OCI-LY1 (cell line): ENCODE data around the gene FGF11.

Source experiments
- H2AFZ ChIP-seq: fragments of 200-600 bp; sonication (generic), shearing (Covaris generic); 2 replicates; pipeline ENCODE4 v1.6.0; 2014; ENCODE audit warnings: antibody characterized with exemption, mild to moderate bottlenecking, low read length
- H3F3A ChIP-seq: fragments of 200-600 bp; sonication (generic), shearing (Covaris generic); 2 replicates; pipeline ENCODE4 v1.6.0; 2014; ENCODE audit warnings: mild to moderate bottlenecking, antibody characterized with exemption, low read length, moderate library complexity; ENCODE audit not compliant: insufficient read depth
- H3K27ac ChIP-seq: fragments of 200-600 bp; sonication (generic); 2 replicates; pipeline ENCODE4 v1.5.1; 2014; ENCODE audit warnings: low read length, mixed run types, mild to moderate bottlenecking, low read depth; ENCODE audit not compliant: poor library complexity, severe bottlenecking
- H3K27me3 ChIP-seq: fragments of 200-600 bp; sonication (generic); 2 replicates; pipeline ENCODE4 v1.6.0; 2014; ENCODE audit warnings: antibody characterized with exemption, mild to moderate bottlenecking, low read length, moderate library complexity; ENCODE audit not compliant: insufficient read depth
- H3K36me3 ChIP-seq: fragments of 200-600 bp; sonication (generic); 2 replicates; pipeline ENCODE4 v1.6.1; 2014; ENCODE audit warnings: mild to moderate bottlenecking, antibody characterized with exemption, low read length, moderate library complexity, mixed read lengths; ENCODE audit not compliant: insufficient read depth
- H3K4me1 ChIP-seq: fragments of 200-600 bp; sonication (generic); 2 replicates; pipeline ENCODE4 v1.5.1; 2014; ENCODE audit warnings: mild to moderate bottlenecking, low read length, moderate library complexity; ENCODE audit not compliant: insufficient read depth, severe bottlenecking
- H3K4me2 ChIP-seq: fragments of 200-600 bp; sonication (generic), shearing (Covaris generic); 2 replicates; pipeline ENCODE4 v1.6.1; 2014; ENCODE audit warnings: low read length
- H3K4me3 ChIP-seq: fragments of 200-600 bp; sonication (generic); 2 replicates; pipeline ENCODE4 v1.5.1; 2014; ENCODE audit warnings: low read length, low read depth, mild to moderate bottlenecking, mixed read lengths; ENCODE audit not compliant: poor library complexity, severe bottlenecking
- H3K79me2 ChIP-seq: fragments of 200-600 bp; shearing (Covaris generic); 2 replicates; pipeline ENCODE4 v1.6.1; 2016; ENCODE audit warnings: mixed run types, low read length, mixed read lengths; ENCODE audit not compliant: insufficient read depth
- H3K9ac ChIP-seq: fragments of 200-600 bp; sonication (generic), shearing (Covaris generic); 2 replicates; pipeline ENCODE4 v1.6.1; 2014; ENCODE audit warnings: mild to moderate bottlenecking, low read length, mixed read lengths
- H3K9me2 ChIP-seq: fragments of 200-600 bp; sonication (generic), shearing (Covaris generic); 2 replicates; pipeline ENCODE4 v1.6.1; 2014; ENCODE audit warnings: low read depth, mild to moderate bottlenecking, low read length, mixed read lengths
- H3K9me3 ChIP-seq: fragments of 200-600 bp; shearing (Covaris generic); 2 replicates; pipeline ENCODE4 v1.6.1; 2014; ENCODE audit warnings: low read length, mixed read lengths
- H4K20me1 ChIP-seq: fragments of 200-600 bp; sonication (generic), shearing (Covaris generic); 2 replicates; pipeline ENCODE4 v1.6.0; 2016; ENCODE audit warnings: mild to moderate bottlenecking, low read length; ENCODE audit not compliant: insufficient read depth
- EZH2 ChIP-seq: fragments of 200-600 bp; sonication (generic), shearing (Covaris generic); IDR thresholded peaks from 2 replicates; pipeline ENCODE4 v1.8.0; 2017; ENCODE audit warnings: borderline replicate concordance, mixed run types, mild to moderate bottlenecking, antibody characterized with exemption, low read length, moderate library complexity, mixed read lengths
- TF ChIP-seq, protein P1 (sequence below): fragments of 200-600 bp; sonication (generic), shearing (Covaris generic); IDR thresholded peaks from 2 replicates; pipeline ENCODE4 v1.5.1; 2017; ENCODE audit warnings: mild to moderate bottlenecking, antibody characterized with exemption, low read length, moderate library complexity, mixed read lengths

Gene FGF11

DNA sequence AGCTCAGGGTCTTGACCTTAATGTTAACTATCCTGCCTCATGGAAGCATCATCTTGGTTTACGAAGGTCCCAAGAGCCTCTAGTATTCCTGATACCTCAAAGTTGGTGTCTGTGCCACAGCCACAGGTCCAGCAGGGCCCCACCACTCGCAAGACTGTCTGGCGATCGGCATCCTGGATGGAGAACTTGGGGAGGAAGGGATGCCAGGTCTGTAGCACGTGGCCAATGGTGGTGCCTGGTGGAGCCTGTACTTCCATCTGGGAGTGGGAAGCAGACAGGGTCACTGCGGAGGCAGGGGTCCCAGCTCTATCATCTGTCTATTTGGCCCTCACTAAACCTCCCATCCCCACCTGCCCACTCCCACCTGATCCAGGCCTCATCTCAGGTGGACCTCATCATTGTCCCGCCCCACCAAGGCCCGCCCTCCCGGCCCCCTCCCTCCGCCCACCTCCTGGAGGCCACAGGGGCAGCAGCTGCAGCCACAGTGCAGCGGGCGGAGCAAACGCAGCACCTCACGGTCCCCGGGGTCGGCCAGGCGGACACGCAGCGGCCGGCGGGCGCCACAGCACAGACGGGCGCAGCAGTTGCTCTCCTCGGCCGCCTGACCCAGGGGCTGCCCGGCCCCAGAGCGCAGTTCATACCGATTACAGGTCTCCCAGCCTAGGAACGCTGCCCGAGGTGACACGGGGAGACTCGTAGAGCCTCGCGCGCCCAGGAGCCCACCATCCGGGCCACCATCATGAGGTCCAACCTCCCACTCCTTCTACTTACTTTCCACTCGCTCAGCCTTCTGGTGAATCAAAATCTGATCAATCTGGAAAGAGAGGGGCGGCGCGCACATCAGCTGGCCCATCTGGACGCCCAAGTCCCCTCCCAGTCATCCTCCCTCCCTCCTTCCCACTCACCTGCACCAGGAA lies 46.4 kb upstream of the FGF11 start:
- Histone ChIP-seq H3K4me2 (peak overlapping the region; percentile 80), H3K27me3 (no peaks in the 10 kb centered on the region), H3K9me2 (no peaks in the 10 kb centered on the region), H3K36me3 (peaks cover under 1% of the 10 kb centered on the region; the same call in 1 of the 2 replicates), H4K20me1 (no peaks in the 10 kb centered on the region), H3K9ac (peak overlapping the region; percentile 61; the same call in 1 of the 2 replicates), H3K4me1 (peaks cover 15% of the 10 kb centered on the region), H3K27ac (no peak overlapping the region), H3F3A (no peaks in the 10 kb centered on the region), H3K4me3 (peak overlapping the region; percentile 70), H3K9me3 (no peaks in the 10 kb centered on the region), H3K79me2 (no peaks in the 10 kb centered on the region), H2AFZ (no peak overlapping the region)
- no peak for TF ChIP-seq EZH2
- TF ChIP-seq, protein P1, sequence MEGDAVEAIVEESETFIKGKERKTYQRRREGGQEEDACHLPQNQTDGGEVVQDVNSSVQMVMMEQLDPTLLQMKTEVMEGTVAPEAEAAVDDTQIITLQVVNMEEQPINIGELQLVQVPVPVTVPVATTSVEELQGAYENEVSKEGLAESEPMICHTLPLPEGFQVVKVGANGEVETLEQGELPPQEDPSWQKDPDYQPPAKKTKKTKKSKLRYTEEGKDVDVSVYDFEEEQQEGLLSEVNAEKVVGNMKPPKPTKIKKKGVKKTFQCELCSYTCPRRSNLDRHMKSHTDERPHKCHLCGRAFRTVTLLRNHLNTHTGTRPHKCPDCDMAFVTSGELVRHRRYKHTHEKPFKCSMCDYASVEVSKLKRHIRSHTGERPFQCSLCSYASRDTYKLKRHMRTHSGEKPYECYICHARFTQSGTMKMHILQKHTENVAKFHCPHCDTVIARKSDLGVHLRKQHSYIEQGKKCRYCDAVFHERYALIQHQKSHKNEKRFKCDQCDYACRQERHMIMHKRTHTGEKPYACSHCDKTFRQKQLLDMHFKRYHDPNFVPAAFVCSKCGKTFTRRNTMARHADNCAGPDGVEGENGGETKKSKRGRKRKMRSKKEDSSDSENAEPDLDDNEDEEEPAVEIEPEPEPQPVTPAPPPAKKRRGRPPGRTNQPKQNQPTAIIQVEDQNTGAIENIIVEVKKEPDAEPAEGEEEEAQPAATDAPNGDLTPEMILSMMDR, result no peak

- H3K27ac ChIP-seq, result no peak overlapping the region
Observed at GRCh38 chr17:7393613-7394451, 45.5 kb upstream of the FGF11 start.

More at GRCh38 chr17:7393613-7394451, 45.5 kb upstream of the FGF11 start:
- Histone ChIP-seq H3K9me2 (no peaks in the 10 kb centered on the region), H3K27me3 (no peaks in the 10 kb centered on the region), H3K4me2 (peak overlapping the region; percentile 80), H2AFZ (no peak overlapping the region), H3K4me3 (peak overlapping the region; percentile 70), H3K4me1 (peaks cover 15% of the 10 kb centered on the region), H3F3A (no peaks in the 10 kb centered on the region), H3K9me3 (no peaks in the 10 kb centered on the region), H3K9ac (peak overlapping the region; percentile 61), H3K79me2 (no peaks in the 10 kb centered on the region), H4K20me1 (no peaks in the 10 kb centered on the region), H3K36me3 (no peaks in the 10 kb centered on the region; the same call in 1 of the 2 replicates)
- TF ChIP-seq, protein P1, result no peak
- TF ChIP-seq EZH2, result no peak
